ENCODE measurements around the gene TTLL13.
"Not testable (repeated sequence)": the region's sequence is repeated elsewhere in the genome, so short reads cannot be mapped to it uniquely, and the experiment has no call there.

- TF ChIP-seq CTCF (IDR thresholded peaks at IDR 0.05; ENCODE audit: low read length); EZH2 (IDR thresholded peaks at IDR 0.05; ENCODE audit: borderline replicate concordance, low read length): not testable (repeated sequence)
Observed at GRCh38 chr15:90278467-90278866, 29.1 kb downstream of the TTLL13 start.
